G401 (cell line): ENCODE results near the gene TEX10. TPM values are rescaled to one million over a fixed set of nuclear protein-coding genes. Genes with fewer than 3 reads are reported as not detected.
"Not testable (repeated sequence)": the region's sequence is repeated elsewhere in the genome, so short reads cannot be mapped to it uniquely, and the experiment has no call there.

Experiments used
- DNase-seq: peaks from one replicate; pipeline ENCODE4 v3.0.0-alpha.2; 2015; ENCODE audit warnings: low spot score
- in situ Hi-C: cut with HindIII; loops from 2 replicates; pipeline ENCODE4 v1.10.0; 2016; ENCODE audit warnings: low sequenced_read_pairs, mixed read lengths
- total RNA-seq: library from RNA; depleted of rRNA; stranded (reverse); fragments of >200 nt; shearing (Covaris generic); gene quantifications from 2 replicates; pipeline ENCODE4 v1.2.3, GENCODE V29; 2014; rRNA removed

TEX10 gene
- total RNA-seq = 81.3 and 87.3 TPM in 2 replicates

- peak; percentile 81 for DNase-seq
Observed at GRCh38 chr9:100352727-100353505, at the start of gene TEX10. Gene TEX10, minus strand, starts transcription at chr9:100352942. Its CDS starts 3,579 bp downstream, at chr9:100349363.

GRCh38 chr9:100401042-100401441 is 48.3 kb upstream of the TEX10 start:
- in situ Hi-C loops = no loop called here
- DNase-seq = no peak

More at GRCh38 chr9:100352727-100353505, at the start of gene TEX10:
- in situ Hi-C loops = no loop called here

GRCh38 chr9:100397529-100398266 is 45.0 kb upstream of the TEX10 start:
- in situ Hi-C loops = no loop called here
- DNase-seq = no peak

- in situ Hi-C loops = no loop called here
- no peak for DNase-seq
Observed at GRCh38 chr9:100396769-100397168, 44.0 kb upstream of the TEX10 start.

GRCh38 chr9:100394816-100395215 is 42.1 kb upstream of the TEX10 start:
- no peak for DNase-seq
- in situ Hi-C loops = no loop called here

- in situ Hi-C loops = no loop called here
- no peak for DNase-seq
Observed at GRCh38 chr9:100394032-100394695, 41.4 kb upstream of the TEX10 start.

- DNase-seq, in situ Hi-C loops: not testable (repeated sequence)
Observed at GRCh38 chr9:100392989-100393388, 40.2 kb upstream of the TEX10 start.

GRCh38 chr9:100379862-100380261 is 27.1 kb upstream of the TEX10 start:
- in situ Hi-C loops = no loop called here
- DNase-seq = no peak

GRCh38 chr9:100377015-100377414 is 24.3 kb upstream of the TEX10 start:
- in situ Hi-C loops = no loop called here
- no peak for DNase-seq

GRCh38 chr9:100375658-100376057 is 22.9 kb upstream of the TEX10 start:
- in situ Hi-C loops = no loop called here
- DNase-seq = no peak

GRCh38 chr9:100372648-100373047 is 19.9 kb upstream of the TEX10 start:
- DNase-seq = no peak
- in situ Hi-C loops = no loop called here

GRCh38 chr9:100370064-100370723 is 17.5 kb upstream of the TEX10 start:
- no peak for DNase-seq
- in situ Hi-C loops = no loop called here

GRCh38 chr9:100368672-100369071 is 15.9 kb upstream of the TEX10 start:
- DNase-seq = no peak
- in situ Hi-C loops = no loop called here

- in situ Hi-C loops = no loop called here
- DNase-seq = no peak
Observed at GRCh38 chr9:100366121-100366520, 13.4 kb upstream of the TEX10 start.

GRCh38 chr9:100364013-100364412 is 11.3 kb upstream of the TEX10 start:
- in situ Hi-C loops = no loop called here
- DNase-seq = no peak

- DNase-seq = no peak
- in situ Hi-C loops = no loop called here
Observed at GRCh38 chr9:100359057-100359456, 6.3 kb upstream of the TEX10 start.

GRCh38 chr9:100357501-100357900 is 4.8 kb upstream of the TEX10 start:
- in situ Hi-C loops = no loop called here
- no peak for DNase-seq

- in situ Hi-C loops = no loop called here
- DNase-seq = no peak
Observed at GRCh38 chr9:100355561-100355960, 2.8 kb upstream of the TEX10 start.

GRCh38 chr9:100354121-100354800 is 1.5 kb upstream of the TEX10 start:
- no peak for DNase-seq
- in situ Hi-C loops = no loop called here
